Activated T-helper 2 cell treated with anti-CD3 and anti-CD28 coated beads, Interferon-gamma antibody, Interleukin-2, Interleukin-4, amounts not matched to agents 10 μg/mL and 5 μg/mL and 100 μg/mL, durations not matched to agents 14 hours and 24 hours and 36 hours (primary cell): Measurements from ENCODE around the gene MRGPRF. TPM values are rescaled to one million over a fixed set of nuclear protein-coding genes. Genes with fewer than 3 reads are reported as not detected.

Source experiments
- DNase-seq: peaks from one replicate; pipeline ENCODE4 v3.0.0; 2021; ENCODE audit warnings: low spot score
- H3K27ac Mint-ChIP-seq: one replicate; pipeline ENCODE4 v1.8.0; 2021; ENCODE audit warnings: mixed read lengths
- H3K27me3 Mint-ChIP-seq: one replicate; pipeline ENCODE4 v1.8.0; 2021; ENCODE audit warnings: low read depth, mixed read lengths
- H3K36me3 Mint-ChIP-seq: one replicate; pipeline ENCODE4 v1.8.0; 2021; ENCODE audit warnings: low read depth, mixed read lengths
- H3K4me1 Mint-ChIP-seq: one replicate; pipeline ENCODE4 v1.8.0; 2021; ENCODE audit warnings: low read depth, mixed read lengths
- H3K4me3 Mint-ChIP-seq: one replicate; pipeline ENCODE4 v1.8.0; 2021; ENCODE audit warnings: low read depth, mild to moderate bottlenecking, moderate library complexity, mixed read lengths
- H3K9me3 Mint-ChIP-seq: one replicate; pipeline ENCODE4 v1.8.0; 2021; ENCODE audit warnings: mixed read lengths
- intact Hi-C: fragments of 100-400 bp; cut with micrococcal nuclease; formaldehyde crosslinking; loops from one replicate; pipeline ENCODE4 v1.15.1; 2023
- total RNA-seq: library from RNA; stranded (reverse); gene quantifications from 2 replicates; pipeline ENCODE4 v1.2.3, GENCODE V29; 2022

The MRGPRF gene
- total RNA-seq, 1 donor from 2014 or later = not detected

- no peak overlapping the region for H3K27ac Mint-ChIP-seq
- H3K4me3 Mint-ChIP-seq = no peak overlapping the region
- no peak for DNase-seq
- no peaks in the 10 kb centered on the region for H3K4me1 Mint-ChIP-seq
- peaks cover 9% of the 10 kb centered on the region for H3K27me3 Mint-ChIP-seq
- intact Hi-C loops = no loop called here
- no peaks in the 10 kb centered on the region for H3K36me3 Mint-ChIP-seq
- no peaks in the 10 kb centered on the region for H3K9me3 Mint-ChIP-seq
Observed at GRCh38 chr11:68993546-68993945, 19.5 kb downstream of the MRGPRF start.

GRCh38 chr11:68992743-68993255 is 20.2 kb downstream of the MRGPRF start:
- Mint-ChIP-seq H3K4me1 (no peaks in the 10 kb centered on the region), H3K36me3 (no peaks in the 10 kb centered on the region), H3K27ac (no peak overlapping the region), H3K9me3 (no peaks in the 10 kb centered on the region), H3K27me3 (peaks cover 14% of the 10 kb centered on the region), H3K4me3 (no peak overlapping the region)
- intact Hi-C loops = no loop called here
- no peak for DNase-seq

GRCh38 chr11:68990995-68991780 is 21.9 kb downstream of the MRGPRF start:
- Mint-ChIP-seq H3K4me3 (no peak overlapping the region), H3K27ac (no peak overlapping the region), H3K27me3 (peaks cover 27% of the 10 kb centered on the region), H3K9me3 (no peaks in the 10 kb centered on the region), H3K36me3 (no peaks in the 10 kb centered on the region), H3K4me1 (no peaks in the 10 kb centered on the region)
- DNase-seq = no peak
- intact Hi-C loops = no loop called here

- no peaks in the 10 kb centered on the region for H3K4me1 Mint-ChIP-seq
- H3K9me3 Mint-ChIP-seq = no peaks in the 10 kb centered on the region
- no peaks in the 10 kb centered on the region for H3K36me3 Mint-ChIP-seq
- H3K4me3 Mint-ChIP-seq = no peak overlapping the region
- no peak overlapping the region for H3K27ac Mint-ChIP-seq
- DNase-seq = no peak
- intact Hi-C loops = no loop called here
- peaks cover 28% of the 10 kb centered on the region for H3K27me3 Mint-ChIP-seq
Observed at GRCh38 chr11:68989936-68990606, 23.0 kb downstream of the MRGPRF start.

- Mint-ChIP-seq H3K27ac (no peak overlapping the region), H3K9me3 (no peaks in the 10 kb centered on the region), H3K36me3 (no peaks in the 10 kb centered on the region)
Observed at GRCh38 chr11:68988491-68988890, 24.6 kb downstream of the MRGPRF start.

GRCh38 chr11:68987211-68987610 is 25.8 kb downstream of the MRGPRF start:
- H3K27me3 Mint-ChIP-seq = peaks cover 25% of the 10 kb centered on the region
- no peaks in the 10 kb centered on the region for H3K9me3 Mint-ChIP-seq
- no peak overlapping the region for H3K27ac Mint-ChIP-seq
- H3K4me3 Mint-ChIP-seq = no peak overlapping the region
- no peaks in the 10 kb centered on the region for H3K36me3 Mint-ChIP-seq
- DNase-seq = no peak
- no peaks in the 10 kb centered on the region for H3K4me1 Mint-ChIP-seq
- intact Hi-C loops = no loop called here

More at GRCh38 chr11:68988491-68988890, 24.6 kb downstream of the MRGPRF start:
- DNase-seq = no peak
- H3K4me3 Mint-ChIP-seq = no peak overlapping the region
- no peaks in the 10 kb centered on the region for H3K4me1 Mint-ChIP-seq
- intact Hi-C loops = no loop called here
- peaks cover 28% of the 10 kb centered on the region for H3K27me3 Mint-ChIP-seq

- Mint-ChIP-seq H3K27me3 (peaks cover 21% of the 10 kb centered on the region), H3K27ac (no peak overlapping the region), H3K36me3 (no peaks in the 10 kb centered on the region), H3K4me3 (no peak overlapping the region), H3K4me1 (no peaks in the 10 kb centered on the region), H3K9me3 (no peaks in the 10 kb centered on the region)
- no peak for DNase-seq
- intact Hi-C loops = no loop called here
Observed at GRCh38 chr11:68983801-68984200, 29.2 kb downstream of the MRGPRF start.

GRCh38 chr11:68982134-68982533 is 30.9 kb downstream of the MRGPRF start:
- intact Hi-C loops = no loop called here
- Mint-ChIP-seq H3K36me3 (no peaks in the 10 kb centered on the region), H3K4me1 (no peaks in the 10 kb centered on the region)

GRCh38 chr11:68980776-68981065 is 32.3 kb downstream of the MRGPRF start, which contains the start of gene MRGPRD:
MRGPRD (minus strand) TSS chr11:68980986; CDS start chr11:68980986, 0 bp downstream.
- no peaks in the 10 kb centered on the region for H3K4me1 Mint-ChIP-seq

More at GRCh38 chr11:68982134-68982533, 30.9 kb downstream of the MRGPRF start:
- peaks cover 13% of the 10 kb centered on the region for H3K27me3 Mint-ChIP-seq
- H3K27ac Mint-ChIP-seq = no peak overlapping the region
- DNase-seq = no peak
- H3K9me3 Mint-ChIP-seq = no peaks in the 10 kb centered on the region
- no peak overlapping the region for H3K4me3 Mint-ChIP-seq

GRCh38 chr11:68979931-68980775 is 32.9 kb downstream of the MRGPRF start:
- Mint-ChIP-seq H3K9me3 (no peaks in the 10 kb centered on the region), H3K4me3 (no peak overlapping the region), H3K27me3 (peaks cover 5% of the 10 kb centered on the region), H3K36me3 (no peaks in the 10 kb centered on the region), H3K27ac (no peak overlapping the region), H3K4me1 (no peaks in the 10 kb centered on the region)
- no peak for DNase-seq
- intact Hi-C loops = no loop called here

More at GRCh38 chr11:68980776-68981065, 32.3 kb downstream of the MRGPRF start, which contains the start of gene MRGPRD:
- Mint-ChIP-seq H3K27ac (no peak within 1 kb of the TSS), H3K36me3 (no peaks in the 10 kb centered on the region), H3K4me3 (no peak within 1 kb of the TSS), H3K9me3 (no peaks in the 10 kb centered on the region), H3K27me3 (peaks cover 6% of the 10 kb centered on the region)
- intact Hi-C loops = no loop called here
- DNase-seq = no peak

- Mint-ChIP-seq H3K4me1 (peaks cover 2% of the 10 kb centered on the region), H3K36me3 (no peaks in the 10 kb centered on the region), H3K4me3 (no peak overlapping the region), H3K27ac (no peak overlapping the region), H3K27me3 (peaks cover 4% of the 10 kb centered on the region), H3K9me3 (no peaks in the 10 kb centered on the region)
- no peak for DNase-seq
- intact Hi-C loops = no loop called here
Observed at GRCh38 chr11:68978931-68979594, 34.0 kb downstream of the MRGPRF start.

- Mint-ChIP-seq H3K4me1 (peaks cover 2% of the 10 kb centered on the region), H3K4me3 (no peak overlapping the region), H3K36me3 (no peaks in the 10 kb centered on the region), H3K27ac (no peak overlapping the region), H3K27me3 (peaks cover 4% of the 10 kb centered on the region), H3K9me3 (no peaks in the 10 kb centered on the region)
- DNase-seq = no peak
- intact Hi-C loops = no loop called here
Observed at GRCh38 chr11:68978626-68978930, 34.5 kb downstream of the MRGPRF start.
